GM12878 (cell line): ENCODE results near the gene PYGM. TPM values are rescaled to one million over a fixed set of nuclear protein-coding genes. Genes with fewer than 3 reads are reported as not detected.

Experiments used
- ATAC-seq: fragments of 200-7000 bp; cut with Tn5 transposase; 3 replicates; pipeline ENCODE4 v1.9.1; 2020; ENCODE audit warnings: mild to moderate bottlenecking, moderate library complexity
- BruUV-seq: library from RNA; stranded (reverse); fragments of 400-500 nt; replicated peaks from 2 replicates; lab custom pipeline; 2021; lab: Mats Ljungman, UMichigan
- CTCF ChIA-PET: fragments of 300-600 bp; sonication (Branson Sonifier 250); formaldehyde crosslinking; extraction: SDS; loops from one replicate; lab custom pipeline; 2021; ENCODE audit warnings: inconsistent platforms; lab: Yijun Ruan, JAX
- POLR2A ChIA-PET: fragments of 350-600 bp; formaldehyde crosslinking; extraction: SDS; loops from one replicate; lab custom pipeline; 2021; ENCODE audit warnings: inconsistent platforms; lab: Charles Lee
- RAD21 ChIA-PET: fragments of 300-600 bp; sonication (Branson Sonifier 250); formaldehyde crosslinking; loops from one replicate; lab custom pipeline; 2023; ENCODE audit warnings: antibody characterized with exemption; ENCODE audit not compliant: unreplicated experiment; lab: Charles Lee
- SMC1A ChIA-PET: fragments of 300-600 bp; sonication (Branson Sonifier 250); formaldehyde crosslinking; loops from one replicate; lab custom pipeline; 2023; ENCODE audit not compliant: unreplicated experiment, uncharacterized antibody; lab: Charles Lee
- DNase-seq: peaks from one replicate; pipeline ENCODE4 v3.0.0-alpha.2; 2011; ENCODE audit warnings: low read depth, low spot score
- FAIRE-seq: peaks from 3 replicates; lab custom pipeline; 2011; peaks lifted over from hg19 to GRCh38; lab: Jason Lieb, UNC
- H2AFZ ChIP-seq: 2 replicates; pipeline ENCODE4 v1.6.0; 2011; ENCODE audit warnings: low read depth, low read length, control low read depth; ENCODE audit not compliant: control insufficient read depth
- H3K27ac ChIP-seq: 2 replicates; pipeline ENCODE4 v1.5.1; 2011; ENCODE audit warnings: control low read depth; ENCODE audit not compliant: control insufficient read depth, insufficient read depth
- H3K27me3 ChIP-seq, 2 experiments: replicated peaks in 1 of 2; 2 replicates each; pipeline versions ENCODE4 v1.6.0 to v1.6.1; 2011; ENCODE audit warnings: low read length in 1 of 2; ENCODE audit not compliant: control insufficient read depth in 2 of 2, insufficient read depth in 2 of 2
- H3K36me3 ChIP-seq, 2 experiments: 2 replicates each; pipeline ENCODE4 v1.5.1; 2011; ENCODE audit warnings: low read length in 1 of 2; ENCODE audit not compliant: control insufficient read depth in 2 of 2, insufficient read depth in 2 of 2
- H3K4me1 ChIP-seq: 2 replicates; pipeline ENCODE4 v1.6.1; 2011; ENCODE audit warnings: mild to moderate bottlenecking, low read length, moderate library complexity, mixed read lengths; ENCODE audit not compliant: control insufficient read depth, insufficient read depth
- H3K4me2 ChIP-seq: 2 replicates; pipeline ENCODE4 v1.6.0; 2011; ENCODE audit warnings: control low read depth; ENCODE audit not compliant: control insufficient read depth, insufficient read depth
- H3K4me3 ChIP-seq: fragments of 200-600 bp; sonication (generic); 2 replicates; pipeline ENCODE4 v1.5.1; 2016
- H3K79me2 ChIP-seq: 2 replicates; pipeline ENCODE4 v1.6.0; 2011; ENCODE audit warnings: low read length; ENCODE audit not compliant: control insufficient read depth, insufficient read depth
- H3K9ac ChIP-seq: 2 replicates; pipeline ENCODE4 v1.8.0; 2011; ENCODE audit warnings: low read length, control low read depth, mixed read lengths; ENCODE audit not compliant: control insufficient read depth, insufficient read depth
- H3K9me3 ChIP-seq: replicated peaks from 3 replicates; pipeline ENCODE4 v1.5.1; 2011; ENCODE audit warnings: mild to moderate bottlenecking, low read length; ENCODE audit not compliant: control insufficient read depth, insufficient read depth
- H4K20me1 ChIP-seq: 2 replicates; pipeline ENCODE4 v1.6.0; 2011; ENCODE audit not compliant: control insufficient read depth, insufficient read depth
- ASH2L ChIP-seq: fragments of 300-600, 200-600 bp; sonication (generic); IDR thresholded peaks from 2 replicates; pipeline ENCODE4 v1.6.1; 2017; ENCODE audit warnings: low read depth, mild to moderate bottlenecking, borderline replicate concordance
- ATF3 ChIP-seq: IDR thresholded peaks from 2 replicates; pipeline ENCODE4 v1.6.1; 2011; ENCODE audit warnings: low read depth, mild to moderate bottlenecking, low read length, moderate library complexity, borderline replicate concordance; ENCODE audit errors: extremely low read depth
- EGR1 ChIP-seq, 2 experiments: IDR thresholded peaks; 1 replicate in 1 of 2; 2 replicates in 1 of 2; pipeline ENCODE4 v1.6.1; 2011 to 2012; ENCODE audit warnings: low read depth in 2 of 2, low read length in 2 of 2, borderline replicate concordance in 1 of 2, mild to moderate bottlenecking in 1 of 2, moderate library complexity in 1 of 2
- HDAC6 ChIP-seq: fragments of 200-600 bp; sonication (generic); IDR thresholded peaks from one replicate; pipeline ENCODE4 v1.8.0; 2017; ENCODE audit warnings: antibody characterized with exemption; ENCODE audit not compliant: unreplicated experiment
- KDM1A ChIP-seq: fragments of 200-600 bp; sonication (generic); IDR thresholded peaks from 2 replicates; pipeline ENCODE4 v1.6.1; 2016; ENCODE audit warnings: borderline replicate concordance
- MYB ChIP-seq: fragments of 150-350 bp; IDR thresholded peaks from 2 replicates; pipeline ENCODE4 v1.6.1; 2014; ENCODE audit warnings: mild to moderate bottlenecking, low read depth, low read length, borderline replicate concordance
- NR2C2 ChIP-seq: IDR thresholded peaks from 2 replicates; pipeline ENCODE4 v1.6.1; 2011; ENCODE audit warnings: borderline replicate concordance, low read depth; ENCODE audit not compliant: control insufficient read depth, insufficient read length
- NRF1 ChIP-seq: conservative IDR thresholded peaks from 2 replicates; pipeline ENCODE4 v1.6.1; 2011; ENCODE audit warnings: mild to moderate bottlenecking, low read depth, low read length, improper control_type of control experiment
- PAX8 ChIP-seq: fragments of 450-650 bp; IDR thresholded peaks from 2 replicates; pipeline ENCODE4 v1.6.1; 2017; ENCODE audit warnings: mild to moderate bottlenecking, moderate library complexity
- POLR2A ChIP-seq: IDR thresholded peaks from 2 replicates; pipeline ENCODE4 v1.6.1; 2011; ENCODE audit warnings: low read depth, mild to moderate bottlenecking, low read length
- RB1 ChIP-seq: fragments of 450-650 bp; formaldehyde crosslinking; IDR thresholded peaks from 2 replicates; pipeline ENCODE4 v1.6.1; 2017; ENCODE audit warnings: mild to moderate bottlenecking, borderline replicate concordance
- RELB ChIP-seq: fragments of 450-650 bp; IDR thresholded peaks from 2 replicates; pipeline ENCODE4 v1.6.1; 2017; ENCODE audit warnings: low read depth, mild to moderate bottlenecking, moderate library complexity
- REST ChIP-seq: IDR thresholded peaks from 2 replicates; pipeline ENCODE4 v1.6.1; 2012; ENCODE audit warnings: mild to moderate bottlenecking, low read depth, low read length
- SIX5 ChIP-seq: IDR thresholded peaks from 2 replicates; pipeline ENCODE4 v1.6.1; 2011; ENCODE audit warnings: mild to moderate bottlenecking, low read depth, low read length, moderate library complexity; ENCODE audit not compliant: severe bottlenecking
- SMC3 ChIP-seq: IDR thresholded peaks from 2 replicates; pipeline ENCODE4 v1.6.1; 2011; ENCODE audit warnings: low read length, improper control_type of control experiment, borderline replicate concordance
- TBL1XR1 ChIP-seq: IDR thresholded peaks from 2 replicates; pipeline ENCODE4 v1.6.1; 2012; ENCODE audit warnings: low read depth, low read length, improper control_type of control experiment
- ZBED1 ChIP-seq: IDR thresholded peaks from 2 replicates; pipeline ENCODE4 v1.6.1; 2016; ENCODE audit warnings: borderline replicate concordance
- ZNF384 ChIP-seq: IDR thresholded peaks from 2 replicates; pipeline ENCODE4 v1.6.1; 2012; ENCODE audit warnings: low read depth, mild to moderate bottlenecking, low read length, improper control_type of control experiment, borderline replicate concordance
- WGBS: methylation state at CpG from one replicate; pipeline ENCODE4 v1.1.6; 2016; ENCODE audit warnings: low lambda C conversion rate; ENCODE audit not compliant: insufficient replicate concordance, insufficient coverage; ENCODE audit errors: missing lambda C conversion rate; 5-methylcytosine and 5-hydroxymethylcytosine counted together
- in situ Hi-C: fragments of 300-500 bp; cut with MboI; formaldehyde crosslinking; loops from 9 replicates; pipeline ENCODE4 v1.14.3; 2018; ENCODE audit warnings: mixed read lengths
- intact Hi-C: fragments of 100-400 bp; cut with micrococcal nuclease; formaldehyde crosslinking; loops from one replicate; pipeline ENCODE4 v1.14.2; 2022; ENCODE audit not compliant: unreplicated experiment
- polyA plus RNA-seq, 11 experiments: library from polyadenylated mRNA; depleted of rRNA in 4 of 11; unstranded in 6 of 11; stranded (reverse) in 5 of 11; fragments of >200 nt; fragmentation: Nextera tagmentation in 4 of 11; fragmentation: Illumina TruSeq in 1 of 11; extraction: Ambion mirVana in 4 of 11; extraction: Trizol in 1 of 11; gene quantifications; 1 replicate in 1 of 11; 2 replicates in 10 of 11; pipeline versions ENCODE4 v1.2.1 to v1.2.3, GENCODE V29; 2011 to 2016; ENCODE audit warnings: inconsistent platforms in 2 of 11, missing spikeins in 2 of 11, low read depth in 1 of 11
- total RNA-seq, 4 experiments: library from RNA; depleted of rRNA in 3 of 4; stranded (reverse); fragments of >200 nt in 3 of 4; fragmentation: Illumina TruSeq in 1 of 4; extraction: Trizol in 1 of 4; gene quantifications; 2 replicates each; pipeline versions ENCODE4 v1.2.1 to v1.2.3, GENCODE V29; 2013 to 2021

PYGM gene
- total and polyA plus RNA-seq, 10 of the 15 experiments (the other 5 are each of a cell fraction or from before 2014, with no cell fraction given): 0.04 to 3.7 (median 0.27) TPM; not detected in 1

- peaks cover 3 to 9% of the 10 kb centered on the region in 2 experiments; a peak in 2 of 4 replicates for H3K27me3 ChIP-seq
- POLR2A ChIA-PET: interaction anchor here (0.6 kb wide), 1 partner anchor 458 kb away, joined by 3 read pairs; the partner anchor contains the start of gene CAPN1
- H3K4me1 ChIP-seq: peaks cover 10% of the 10 kb centered on the region
- intact Hi-C loops (loop anchor here (2.0 kb wide), 2 partner anchors 35 to 71 kb away; no protein-coding TSS in a partner anchor), in situ Hi-C loops (no loop called here)
- CTCF ChIA-PET: interaction anchor here (1.8 to 4.1 kb wide), 2 partner anchors 35 kb away, joined by 9 to 17 read pairs; no protein-coding TSS in a partner anchor
- H3K9me3 ChIP-seq: no peaks in the 10 kb centered on the region
- 2% methylated on average over 52 of the region's 66 CpGs for WGBS
- H2AFZ ChIP-seq: peak within 1 kb of the TSS; percentile 77
- H3K4me2 ChIP-seq: peak within 1 kb of the TSS; percentile 94
- H3K79me2 ChIP-seq: no peaks in the 10 kb centered on the region
- RAD21 ChIA-PET: interaction anchor here (1.0 kb wide), 1 partner anchor 11 kb away, joined by 4 read pairs; no protein-coding TSS in a partner anchor
- H3K4me3 ChIP-seq: peak within 1 kb of the TSS; percentile 97
- H3K27ac ChIP-seq: peak within 1 kb of the TSS; percentile 18
- H4K20me1 ChIP-seq: no peaks in the 10 kb centered on the region
- H3K9ac ChIP-seq: peak within 1 kb of the TSS; percentile 62
- peak; percentile 54 for FAIRE-seq
- peak; percentile 99 for ATAC-seq
- DNase-seq: peak; percentile 48
- SMC1A ChIA-PET: interaction anchor here (0.7 kb wide), 1 partner anchor 11 kb away, joined by 3 read pairs; no protein-coding TSS in a partner anchor
- H3K36me3 ChIP-seq: no peaks in the 10 kb centered on the region; a peak in 1 of 4 replicates
- no TSS peak for BruUV-seq
- TF ChIP-seq REST (no peak), POLR2A (peak; percentile 35), EGR1 (IDR thresholded peaks at IDR 0.05; ENCODE audit: borderline replicate concordance in 1 of 2, low read depth in 2 of 2, low read length in 2 of 2) (no peak), SMC3 (peak; percentile 61), TBL1XR1 (no peak), ATF3 (no peak), KDM1A (no peak), HDAC6 (no peak), ZBED1 (no peak), SIX5 (no peak), MYB (no peak), RELB (peak; percentile 76), PAX8 (no peak), ASH2L (no peak), ZNF384 (no peak), RB1 (0 out of 2 replicates have a peak, but pooled peaks have one; percentile 72), NR2C2 (no peak), NRF1 (no peak)
These were observed 36.5 kb downstream of the PYGM start, which contains the start of gene NRXN2 for GRCh38 chr11:64723117-64723906. Gene NRXN2 (minus strand): TSS chr11:64723197. CDS start chr11:64713699, 9,498 bp downstream.
